A549 (cell line): ENCODE results near the gene SMCR8. TPM values are rescaled to one million over a fixed set of nuclear protein-coding genes. Genes with fewer than 3 reads are reported as not detected.

Experiments
- polyA plus RNA-seq, 4 experiments: library from polyadenylated mRNA; depleted of rRNA in 3 of 4; stranded (reverse); fragments of >200 nt; fragmentation: RNase III in 1 of 4; extraction: RNeasy Plus Mini Kit Qiagen cat#74134 plus additional on column Dnase treatment in 1 of 4; gene quantifications; 2 replicates in 3 of 4; 3 replicates in 1 of 4; pipeline ENCODE4 v1.2.3, GENCODE V29; 2011 to 2017

SMCR8 gene
- polyA plus RNA-seq, 2 of the 4 experiments (the other 2 are of a cell fraction), result 12.3 to 15.8 TPM

Other genes starting within 250 kb of the SMCR8 start
- gene DRG2, start 227.3 kb upstream of the SMCR8 start, polyA plus RNA-seq (2011; rRNA removed), result 41.9 and 44.6 TPM in 2 replicates
- gene DRG2, start 227.3 kb upstream of the SMCR8 start, polyA plus RNA-seq (2017; fragmentation: RNase III; extraction: RNeasy Plus Mini Kit Qiagen cat#74134 plus additional on column Dnase treatment), result 48.2 to 51.9 TPM (median 48.3 TPM) in 3 replicates
- gene MYO15A, start 206.5 kb upstream of the SMCR8 start, polyA plus RNA-seq (2011; rRNA removed), result 0.22 and 0.24 TPM in 2 replicates
- 0.07 to 0.36 TPM (median 0.26 TPM) in 3 replicates for gene MYO15A, start 206.5 kb upstream of the SMCR8 start, polyA plus RNA-seq (2017; fragmentation: RNase III; extraction: RNeasy Plus Mini Kit Qiagen cat#74134 plus additional on column Dnase treatment)
- gene ALKBH5, start 131.5 kb upstream of the SMCR8 start, polyA plus RNA-seq (2011; rRNA removed), result 99.2 and 105 TPM in 2 replicates
- gene ALKBH5, start 131.5 kb upstream of the SMCR8 start, polyA plus RNA-seq (2017; fragmentation: RNase III; extraction: RNeasy Plus Mini Kit Qiagen cat#74134 plus additional on column Dnase treatment), result 52.5 to 57.9 TPM (median 54.2 TPM) in 3 replicates
- 11.2 and 13.1 TPM in 2 replicates for gene LLGL1, start 89.7 kb upstream of the SMCR8 start, polyA plus RNA-seq (2011; rRNA removed)
- gene LLGL1, start 89.7 kb upstream of the SMCR8 start, polyA plus RNA-seq (2017; fragmentation: RNase III; extraction: RNeasy Plus Mini Kit Qiagen cat#74134 plus additional on column Dnase treatment), result 15.5 to 19.3 TPM (median 18.9 TPM) in 3 replicates
- gene FLII, start 56.6 kb upstream of the SMCR8 start, polyA plus RNA-seq (2011; rRNA removed), result 280 and 299 TPM in 2 replicates
- gene FLII, start 56.6 kb upstream of the SMCR8 start, polyA plus RNA-seq (2017; fragmentation: RNase III; extraction: RNeasy Plus Mini Kit Qiagen cat#74134 plus additional on column Dnase treatment), result 222 to 265 TPM (median 253 TPM) in 3 replicates
- 3.7 and 4.3 TPM in 2 replicates for gene MIEF2, start 54.6 kb upstream of the SMCR8 start, polyA plus RNA-seq (2011; rRNA removed)
- gene MIEF2, start 54.6 kb upstream of the SMCR8 start, polyA plus RNA-seq (2017; fragmentation: RNase III; extraction: RNeasy Plus Mini Kit Qiagen cat#74134 plus additional on column Dnase treatment), result 6.0 to 8.5 TPM (median 7.0 TPM) in 3 replicates
- gene TOP3A, start 299 bp upstream of the SMCR8 start, polyA plus RNA-seq (2011; rRNA removed), result 29.0 TPM in 2 replicates
- 28.2 to 30.7 TPM (median 29.3 TPM) in 3 replicates for gene TOP3A, start 299 bp upstream of the SMCR8 start, polyA plus RNA-seq (2017; fragmentation: RNase III; extraction: RNeasy Plus Mini Kit Qiagen cat#74134 plus additional on column Dnase treatment)
- 38.7 and 43.2 TPM in 2 replicates for gene SHMT1, start 48.3 kb downstream of the SMCR8 start, polyA plus RNA-seq (2011; rRNA removed)
- 58.3 to 66.1 TPM (median 62.1 TPM) in 3 replicates for gene SHMT1, start 48.3 kb downstream of the SMCR8 start, polyA plus RNA-seq (2017; fragmentation: RNase III; extraction: RNeasy Plus Mini Kit Qiagen cat#74134 plus additional on column Dnase treatment)
- gene EVPLL, start 62.5 kb downstream of the SMCR8 start, polyA plus RNA-seq (2011; rRNA removed), result not detected in 2 replicates
- gene EVPLL, start 62.5 kb downstream of the SMCR8 start, polyA plus RNA-seq (2017; fragmentation: RNase III; extraction: RNeasy Plus Mini Kit Qiagen cat#74134 plus additional on column Dnase treatment), result 0.05 to 0.07 TPM in 2 of 3 replicates, not detected in the other
- not detected in 2 replicates for gene LGALS9C, start 161.5 kb downstream of the SMCR8 start, polyA plus RNA-seq (2011; rRNA removed)
- gene LGALS9C, start 161.5 kb downstream of the SMCR8 start, polyA plus RNA-seq (2017; fragmentation: RNase III; extraction: RNeasy Plus Mini Kit Qiagen cat#74134 plus additional on column Dnase treatment), result not detected in 3 replicates